Measurements from ENCODE around the gene GPC3.

Gene GPC3

DNA sequence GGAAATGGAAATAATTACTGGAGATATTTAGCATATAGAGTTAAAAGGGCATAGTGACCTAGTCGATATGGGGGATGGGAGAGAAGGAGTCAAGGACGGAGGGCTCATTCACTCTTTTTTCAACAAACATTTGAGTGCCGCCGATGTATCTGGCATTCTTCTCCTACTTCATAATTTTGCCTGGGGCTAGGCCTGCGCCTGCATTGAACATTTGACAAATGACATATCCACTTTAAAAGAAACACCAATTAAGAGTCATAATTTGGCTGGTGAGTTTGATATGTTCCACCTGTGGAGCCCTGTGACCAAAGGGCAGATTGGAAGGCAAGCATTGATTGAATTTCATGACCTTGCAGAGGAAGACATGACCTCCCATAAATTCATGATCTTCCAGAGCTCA is 2.6 kb upstream of the GPC3 start:
- WGBS (ENCODE audit: insufficient coverage): 90% methylated on average over 2 of the region's 5 CpGs
- peaks cover 0 to 20% (median 9%) of the 10 kb centered on the region in 4 experiments for H3K4me1 ChIP-seq (ENCODE audit: control extremely low read depth in 1 of 4, control insufficient read depth in 4 of 4, insufficient read depth in 4 of 4, low read length in 3 of 4)
- ChIA-PET POLR2A (no interaction called here), CTCF (no interaction called here)
- H3K27me3 ChIP-seq (replicated peaks in 2 of 5; ENCODE audit: control insufficient read depth in 4 of 5, insufficient read depth in 5 of 5, low read length in 4 of 5): peaks cover under 1 to 47% (median 11%) of the 10 kb centered on the region in 5 experiments
- H3K9me3 ChIP-seq (ENCODE audit: control extremely low read depth in 1 of 5, control insufficient read depth in 4 of 5, insufficient read depth in 2 of 5, low read depth in 1 of 5, low read length in 4 of 5): peaks cover 0 to 12% (median 0%) of the 10 kb centered on the region in 5 experiments
- no peak for DNase-seq
- no peaks in the 10 kb centered on the region for H3K36me3 ChIP-seq (ENCODE audit: control insufficient read depth in 4 of 4, insufficient read depth in 4 of 4, low read length in 3 of 4)
- no peak overlapping the region for H3K27ac ChIP-seq (ENCODE audit: insufficient read depth in 1 of 2, low read depth in 1 of 2, low read length in 2 of 2, poor library complexity in 1 of 2, severe bottlenecking in 2 of 2)
- H3K4me3 ChIP-seq (ENCODE audit: control insufficient read depth in 1 of 7, extremely low read depth in 1 of 7, insufficient read depth in 4 of 7, low read depth in 2 of 7, low read length in 6 of 7): no peak overlapping the region

DNA sequence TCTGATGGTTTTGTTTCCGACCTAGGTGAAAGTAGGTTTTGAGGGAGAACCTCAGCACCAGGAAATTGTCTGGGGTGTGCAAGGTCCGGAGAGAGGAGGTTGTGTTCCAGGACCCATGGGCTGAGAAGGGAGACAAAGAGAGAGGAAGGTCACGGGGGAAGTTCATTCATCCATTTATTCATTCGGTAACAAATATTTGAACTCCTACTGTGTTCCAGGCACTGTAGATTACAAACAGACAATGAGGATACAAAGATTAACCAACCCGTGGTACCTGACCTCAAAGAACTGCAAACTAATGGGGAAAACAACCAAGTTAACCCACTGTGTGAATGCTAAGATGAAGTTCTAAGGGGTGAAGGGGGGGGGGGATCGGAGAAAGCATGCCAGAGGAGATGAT is 1.8 kb upstream of the GPC3 start:
- ChIA-PET POLR2A (no interaction called here), CTCF (no interaction called here)
- peaks cover 0 to 20% (median 9%) of the 10 kb centered on the region in 4 experiments for H3K4me1 ChIP-seq (ENCODE audit: control extremely low read depth in 1 of 4, control insufficient read depth in 4 of 4, insufficient read depth in 4 of 4, low read length in 3 of 4)
- H3K4me3 ChIP-seq (ENCODE audit: control insufficient read depth in 1 of 7, extremely low read depth in 1 of 7, insufficient read depth in 4 of 7, low read depth in 2 of 7, low read length in 6 of 7): no peak overlapping the region
- H3K9me3 ChIP-seq (ENCODE audit: control extremely low read depth in 1 of 5, control insufficient read depth in 4 of 5, insufficient read depth in 2 of 5, low read depth in 1 of 5, low read length in 4 of 5): peaks cover 0 to 12% (median 0%) of the 10 kb centered on the region in 5 experiments
- no peak for DNase-seq
- peaks cover 2 to 53% (median 13%) of the 10 kb centered on the region in 5 experiments for H3K27me3 ChIP-seq (replicated peaks in 2 of 5; ENCODE audit: control insufficient read depth in 4 of 5, insufficient read depth in 5 of 5, low read length in 4 of 5)
- WGBS (ENCODE audit: insufficient coverage): no CpG with 5 or more reads among the region's 6 CpGs
- no peak overlapping the region for H3K27ac ChIP-seq (ENCODE audit: insufficient read depth in 1 of 2, low read depth in 1 of 2, low read length in 2 of 2, poor library complexity in 1 of 2, severe bottlenecking in 2 of 2)
- no peaks in the 10 kb centered on the region for H3K36me3 ChIP-seq (ENCODE audit: control insufficient read depth in 4 of 4, insufficient read depth in 4 of 4, low read length in 3 of 4)

- Histone ChIP-seq H3K27ac (ENCODE audit: insufficient read depth in 1 of 2, low read depth in 1 of 2, low read length in 2 of 2, poor library complexity in 1 of 2, severe bottlenecking in 2 of 2) (no peak overlapping the region), H3K27me3 (replicated peaks in 2 of 5; ENCODE audit: control insufficient read depth in 4 of 5, insufficient read depth in 5 of 5, low read length in 4 of 5) (peaks cover 2 to 63% (median 14%) of the 10 kb centered on the region in 5 experiments), H3K9me3 (ENCODE audit: control extremely low read depth in 1 of 5, control insufficient read depth in 4 of 5, insufficient read depth in 2 of 5, low read depth in 1 of 5, low read length in 4 of 5) (peaks cover 0 to 12% (median 0%) of the 10 kb centered on the region in 5 experiments), H3K36me3 (ENCODE audit: control insufficient read depth in 4 of 4, insufficient read depth in 4 of 4, low read length in 3 of 4) (no peaks in the 10 kb centered on the region), H3K4me1 (ENCODE audit: control extremely low read depth in 1 of 4, control insufficient read depth in 4 of 4, insufficient read depth in 4 of 4, low read length in 3 of 4) (peaks cover 0 to 20% (median 9%) of the 10 kb centered on the region in 4 experiments), H3K4me3 (ENCODE audit: control insufficient read depth in 1 of 7, extremely low read depth in 1 of 7, insufficient read depth in 4 of 7, low read depth in 2 of 7, low read length in 6 of 7) (peak overlapping the region in 6 of 7 experiments; percentile 20 to 70 (median 51))
- WGBS (ENCODE audit: insufficient coverage): 41% methylated on average over 12 of the region's 14 CpGs
- ChIA-PET POLR2A (no interaction called here), CTCF (no interaction called here)
- no peak for DNase-seq
Observed at GRCh38 chrX:133985967-133986683, 731 bp upstream of the GPC3 start.

DNA sequence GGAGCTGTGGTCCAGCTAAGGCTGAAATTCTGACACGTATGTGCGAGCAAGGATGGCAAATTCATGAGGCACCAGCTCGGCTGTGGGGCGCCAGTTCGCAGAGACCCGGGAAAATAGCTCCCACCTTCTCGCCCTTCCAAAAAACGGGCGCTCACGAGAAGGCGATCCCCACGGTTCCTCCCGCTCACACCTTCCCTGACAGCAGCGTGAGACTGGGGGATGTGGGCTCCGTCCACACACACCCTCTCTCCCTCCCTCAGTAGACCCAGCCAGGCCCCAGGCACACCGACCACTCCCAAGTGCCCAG is 584 bp downstream of the GPC3 start:
- H3K4me1 ChIP-seq (ENCODE audit: control extremely low read depth in 1 of 4, control insufficient read depth in 4 of 4, insufficient read depth in 4 of 4, low read length in 3 of 4): peaks cover 0 to 20% (median 9%) of the 10 kb centered on the region in 4 experiments
- no peak for DNase-seq
- H3K27me3 ChIP-seq (replicated peaks in 2 of 5; ENCODE audit: control insufficient read depth in 4 of 5, insufficient read depth in 5 of 5, low read length in 4 of 5): peaks cover 2 to 65% (median 16%) of the 10 kb centered on the region in 5 experiments
- POLR2A ChIA-PET: no interaction called here
- H3K4me3 ChIP-seq (ENCODE audit: control insufficient read depth in 1 of 7, extremely low read depth in 1 of 7, insufficient read depth in 4 of 7, low read depth in 2 of 7, low read length in 6 of 7): peak overlapping the region in 2 of 7 experiments; percentile 21 to 23
- H3K36me3 ChIP-seq (ENCODE audit: control insufficient read depth in 4 of 4, insufficient read depth in 4 of 4, low read length in 3 of 4): no peaks in the 10 kb centered on the region
- CTCF ChIA-PET: interaction anchor here (1.0 kb wide), 1 partner anchor 42 kb away, joined by 3 read pairs; no protein-coding TSS in a partner anchor
- 52% methylated on average over 15 of the region's 16 CpGs for WGBS (ENCODE audit: insufficient coverage)
- no peak overlapping the region for H3K27ac ChIP-seq (ENCODE audit: insufficient read depth in 1 of 2, low read depth in 1 of 2, low read length in 2 of 2, poor library complexity in 1 of 2, severe bottlenecking in 2 of 2)
- H3K9me3 ChIP-seq (ENCODE audit: control extremely low read depth in 1 of 5, control insufficient read depth in 4 of 5, insufficient read depth in 2 of 5, low read depth in 1 of 5, low read length in 4 of 5): peaks cover 0 to 12% (median 0%) of the 10 kb centered on the region in 5 experiments

DNA sequence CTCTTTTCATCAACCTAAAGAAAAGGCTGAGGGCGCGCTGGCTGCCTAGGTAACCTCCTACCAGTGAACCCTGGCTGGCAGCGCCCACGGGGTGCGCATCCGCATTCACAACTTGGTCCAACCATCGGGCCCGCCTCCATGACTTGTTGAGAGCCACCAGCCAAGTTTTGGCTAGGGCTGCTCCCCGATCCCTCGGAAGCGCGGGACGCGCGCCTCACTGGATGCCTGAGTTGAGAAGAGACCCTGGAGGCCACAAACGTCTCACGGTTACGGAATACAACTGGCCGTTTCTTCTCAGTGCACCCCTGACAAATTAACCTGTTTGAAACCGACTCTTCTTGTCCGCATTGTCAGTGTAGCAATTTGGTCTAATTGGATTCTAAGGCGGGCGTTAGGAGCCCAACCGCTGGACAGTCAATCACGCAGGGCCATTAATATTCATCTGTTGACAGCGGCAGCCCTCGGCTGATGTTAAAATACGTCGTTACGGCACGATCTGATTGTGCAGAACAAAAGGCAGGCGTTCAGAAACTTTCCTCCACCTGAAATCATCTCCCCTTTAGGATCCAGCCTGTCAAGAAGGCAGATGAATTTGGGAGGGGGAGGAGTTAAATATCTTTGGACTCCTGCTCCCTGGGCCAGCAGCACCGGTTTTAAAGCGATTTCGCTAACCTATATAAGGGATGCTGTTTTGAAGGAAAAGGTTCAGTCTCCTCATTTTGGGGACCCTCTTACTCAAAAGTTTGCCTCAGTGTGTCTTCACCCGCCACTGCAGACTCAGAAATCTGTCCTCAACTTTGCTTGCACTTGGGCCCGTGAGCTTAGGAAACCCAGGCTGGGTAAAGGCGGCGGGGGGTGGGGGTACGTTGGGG is 1.2 kb downstream of the GPC3 start:
- Histone ChIP-seq H3K9me3 (ENCODE audit: control extremely low read depth in 1 of 5, control insufficient read depth in 4 of 5, insufficient read depth in 2 of 5, low read depth in 1 of 5, low read length in 4 of 5) (peaks cover 0 to 12% (median 0%) of the 10 kb centered on the region in 5 experiments), H3K4me1 (ENCODE audit: control extremely low read depth in 1 of 4, control insufficient read depth in 4 of 4, insufficient read depth in 4 of 4, low read length in 3 of 4) (peaks cover 0 to 20% (median 9%) of the 10 kb centered on the region in 4 experiments), H3K27ac (ENCODE audit: insufficient read depth in 1 of 2, low read depth in 1 of 2, low read length in 2 of 2, poor library complexity in 1 of 2, severe bottlenecking in 2 of 2) (no peak overlapping the region), H3K36me3 (ENCODE audit: control insufficient read depth in 4 of 4, insufficient read depth in 4 of 4, low read length in 3 of 4) (no peaks in the 10 kb centered on the region), H3K4me3 (ENCODE audit: control insufficient read depth in 1 of 7, extremely low read depth in 1 of 7, insufficient read depth in 4 of 7, low read depth in 2 of 7, low read length in 6 of 7) (no peak overlapping the region), H3K27me3 (replicated peaks in 2 of 5; ENCODE audit: control insufficient read depth in 4 of 5, insufficient read depth in 5 of 5, low read length in 4 of 5) (peaks cover 2 to 65% (median 16%) of the 10 kb centered on the region in 5 experiments)
- peak in 1 of 3 donors; percentile 7 for DNase-seq
- ChIA-PET CTCF (no interaction called here), POLR2A (no interaction called here)
- 43% methylated on average over 37 of the region's 40 CpGs for WGBS (ENCODE audit: insufficient coverage)

- DNase-seq: no peak
- POLR2A ChIA-PET: no interaction called here
- Histone ChIP-seq H3K36me3 (ENCODE audit: control insufficient read depth in 4 of 4, insufficient read depth in 4 of 4, low read length in 3 of 4) (no peaks in the 10 kb centered on the region), H3K27ac (ENCODE audit: insufficient read depth in 1 of 2, low read depth in 1 of 2, low read length in 2 of 2, poor library complexity in 1 of 2, severe bottlenecking in 2 of 2) (no peak overlapping the region), H3K4me3 (ENCODE audit: control insufficient read depth in 1 of 7, extremely low read depth in 1 of 7, insufficient read depth in 4 of 7, low read depth in 2 of 7, low read length in 6 of 7) (no peak overlapping the region), H3K4me1 (ENCODE audit: control extremely low read depth in 1 of 4, control insufficient read depth in 4 of 4, insufficient read depth in 4 of 4, low read length in 3 of 4) (peaks cover 0 to 20% (median 9%) of the 10 kb centered on the region in 4 experiments), H3K9me3 (ENCODE audit: control extremely low read depth in 1 of 5, control insufficient read depth in 4 of 5, insufficient read depth in 2 of 5, low read depth in 1 of 5, low read length in 4 of 5) (peaks cover 0 to 12% (median 0%) of the 10 kb centered on the region in 5 experiments), H3K27me3 (replicated peaks in 2 of 5; ENCODE audit: control insufficient read depth in 4 of 5, insufficient read depth in 5 of 5, low read length in 4 of 5) (peaks cover 2 to 65% (median 16%) of the 10 kb centered on the region in 5 experiments)
- CTCF ChIA-PET: no interaction called here
- 68% methylated on average over 5 of the region's 8 CpGs for WGBS (ENCODE audit: insufficient coverage)
Observed at GRCh38 chrX:133983256-133983973, 2.0 kb downstream of the GPC3 start.

Measured in common myeloid progenitor, CD34-positive (primary cell).